Stimulated activated CD4-positive, alpha-beta T cell treated with anti-CD3 and anti-CD28 coated beads, Interleukin-15, amount 100 ng/mL, for 48 hours (primary cell): ENCODE data around the gene TTYH1.

ENCODE experiments used
- DNase-seq, 2 donors: peaks; one replicate each; pipeline ENCODE4 v3.0.0-alpha.2; 2020; ENCODE audit warnings: low read depth in 2 of 2

Gene TTYH1

GRCh38 chr19:54392105-54392504 lies 23.2 kb upstream of the TTYH1 start:
- no peak for DNase-seq

GRCh38 chr19:54393381-54393780 lies 21.9 kb upstream of the TTYH1 start:
- no peak for DNase-seq

- DNase-seq: no peak
Measured at GRCh38 chr19:54395685-54396084, 19.6 kb upstream of the TTYH1 start.

- no peak for DNase-seq
Measured at GRCh38 chr19:54399189-54399588, 16.1 kb upstream of the TTYH1 start.

GRCh38 chr19:54400913-54401312 lies 14.4 kb upstream of the TTYH1 start:
- no peak for DNase-seq

- no peak for DNase-seq
Measured at GRCh38 chr19:54403054-54403453, 12.2 kb upstream of the TTYH1 start.

- no peak for DNase-seq
Measured at GRCh38 chr19:54405628-54406027, 9.6 kb upstream of the TTYH1 start.

GRCh38 chr19:54407780-54408179 lies 7.5 kb upstream of the TTYH1 start:
- no peak for DNase-seq

- DNase-seq: no peak
Measured at GRCh38 chr19:54408456-54409026, 6.7 kb upstream of the TTYH1 start.

GRCh38 chr19:54411033-54411432 lies 4.2 kb upstream of the TTYH1 start:
- no peak for DNase-seq

GRCh38 chr19:54412877-54413276 lies 2.4 kb upstream of the TTYH1 start:
- DNase-seq: no peak

GRCh38 chr19:54414156-54414555 lies 1.1 kb upstream of the TTYH1 start:
- DNase-seq: no peak

- no peak for DNase-seq
Measured at GRCh38 chr19:54415901-54416673, 823 bp downstream of the TTYH1 start.

GRCh38 chr19:54416695-54417491 lies 1.6 kb downstream of the TTYH1 start:
- DNase-seq: no peak

- no peak for DNase-seq
Measured at GRCh38 chr19:54418030-54418929, 3.0 kb downstream of the TTYH1 start.

- DNase-seq: no peak
Measured at GRCh38 chr19:54418930-54419800, 3.9 kb downstream of the TTYH1 start.

GRCh38 chr19:54420068-54420382 lies 4.8 kb downstream of the TTYH1 start:
- no peak for DNase-seq

- DNase-seq: no peak
Measured at GRCh38 chr19:54420383-54421168, 5.3 kb downstream of the TTYH1 start.

GRCh38 chr19:54421169-54421516 lies 5.9 kb downstream of the TTYH1 start:
- no peak for DNase-seq

GRCh38 chr19:54421521-54421920 lies 6.3 kb downstream of the TTYH1 start:
- no peak for DNase-seq
